ENCODE results near the gene SHH.

SHH gene

DNA sequence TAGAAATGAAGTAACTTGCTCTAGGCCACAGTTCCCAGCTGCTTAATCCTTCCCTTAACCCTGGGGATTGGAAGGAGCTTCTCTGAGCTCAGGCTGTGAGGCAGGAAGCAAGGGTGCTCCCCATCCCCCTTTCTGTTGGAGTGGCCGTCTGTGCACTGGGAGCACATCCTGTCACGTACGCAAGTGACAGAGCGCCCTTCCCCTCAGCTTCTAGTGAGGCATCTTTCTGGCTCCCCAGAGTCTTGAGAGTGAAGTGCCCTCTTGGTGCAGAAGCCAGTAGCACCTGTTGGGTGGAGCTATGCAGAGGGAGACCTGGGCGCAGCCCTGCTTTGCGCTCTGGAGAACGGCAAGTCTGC is 47.8 kb downstream of the SHH start:
- DNase-seq (ENCODE audit: low spot score), result no peak

DNA sequence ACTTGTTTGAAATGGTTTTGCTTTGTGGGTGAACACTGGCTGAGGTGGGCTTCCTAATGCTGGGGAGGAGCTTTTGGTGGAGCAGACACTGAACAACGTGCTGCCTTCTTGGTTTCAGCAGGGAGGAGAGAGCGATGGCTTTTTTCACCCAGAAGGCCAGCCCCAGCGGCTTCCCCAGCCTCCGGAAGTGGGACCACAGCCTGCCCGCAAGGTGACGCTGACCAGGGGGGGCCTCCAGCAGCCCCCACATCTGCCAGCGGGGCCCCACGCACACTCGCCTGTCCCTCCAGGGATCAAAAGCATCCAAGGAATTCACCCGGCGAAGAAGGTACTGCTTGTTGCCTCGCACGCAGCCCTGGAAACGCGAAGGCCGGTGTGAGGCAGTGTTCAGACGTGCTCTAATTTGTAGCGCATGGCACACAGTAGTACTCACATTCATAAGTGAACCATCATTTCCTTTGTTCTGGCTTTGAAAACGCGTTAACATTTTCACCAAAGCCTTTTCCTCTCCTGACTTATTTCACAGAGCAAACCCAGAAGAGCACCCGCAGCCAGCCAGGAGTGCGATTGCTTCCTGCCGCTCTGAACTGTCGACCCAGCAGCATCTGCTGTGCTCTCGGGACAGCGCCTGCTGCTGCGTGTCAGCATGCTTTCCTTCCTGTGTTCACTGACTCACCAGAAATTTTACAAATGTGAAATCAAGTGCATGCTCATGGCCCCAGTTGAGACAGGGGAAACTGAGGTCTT is 48.4 kb downstream of the SHH start:
- DNase-seq (ENCODE audit: low spot score), result no peak

DNA sequence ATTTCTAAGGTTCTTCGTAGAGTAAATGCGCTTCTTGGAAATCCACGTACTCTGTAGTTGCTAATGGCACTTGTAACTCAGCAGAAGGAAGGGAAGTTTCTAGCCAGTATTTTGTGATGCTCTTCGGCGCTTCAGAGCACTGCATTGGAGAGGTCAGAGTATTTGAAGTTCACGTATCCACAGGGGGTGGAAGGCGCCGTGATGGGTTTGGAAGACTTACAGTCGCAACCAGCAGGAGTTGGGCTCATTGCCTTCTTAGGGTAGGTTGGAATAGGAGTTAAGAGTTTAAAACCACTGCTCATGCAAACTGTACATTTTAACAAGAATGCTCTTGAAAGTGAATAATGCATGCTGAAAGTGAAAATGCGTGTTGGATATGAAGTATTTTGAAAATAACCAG is 49.1 kb downstream of the SHH start:
- DNase-seq (ENCODE audit: low spot score), result no peak

DNA sequence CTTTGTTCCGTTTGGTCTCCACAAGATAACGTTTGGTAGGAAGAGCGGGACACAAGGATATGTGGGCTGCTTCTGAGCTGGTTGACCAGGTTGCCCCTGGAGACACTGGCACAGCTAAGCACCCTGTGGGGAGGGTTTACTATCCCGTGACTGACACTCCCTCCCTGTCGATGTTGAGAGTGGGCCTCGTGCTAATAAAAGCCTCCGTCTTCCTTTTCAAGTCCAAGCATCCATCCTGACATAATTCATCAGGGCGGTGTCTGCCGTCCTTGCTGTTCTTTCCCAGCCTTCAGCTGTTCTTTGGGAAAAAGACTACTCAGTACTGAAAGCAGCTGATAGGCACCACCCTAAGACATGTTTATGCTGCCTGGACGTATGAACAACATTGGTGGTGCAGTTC is 49.6 kb downstream of the SHH start:
- DNase-seq (ENCODE audit: low spot score), result no peak

DNA sequence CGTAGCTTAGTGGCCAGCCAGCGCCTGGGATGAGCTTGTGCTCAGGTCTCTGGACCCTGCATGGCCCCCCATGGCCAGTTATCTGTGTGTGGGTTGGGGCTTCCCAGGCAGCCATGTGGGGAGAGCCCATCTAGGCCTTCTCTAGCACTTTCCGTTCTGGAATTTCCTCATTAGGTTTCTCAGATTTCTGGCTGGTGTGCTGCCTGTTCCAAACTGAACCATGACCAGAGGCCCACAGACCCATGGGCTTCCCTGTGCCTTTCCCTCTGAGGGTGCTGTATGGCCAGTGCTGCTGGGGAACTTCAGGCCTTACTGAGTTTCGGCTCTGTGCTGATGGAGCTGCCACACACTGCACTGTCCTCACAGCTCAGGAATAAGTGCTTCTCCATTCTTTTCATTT is 50.2 kb downstream of the SHH start:
- DNase-seq (ENCODE audit: low spot score), result no peak

DNA sequence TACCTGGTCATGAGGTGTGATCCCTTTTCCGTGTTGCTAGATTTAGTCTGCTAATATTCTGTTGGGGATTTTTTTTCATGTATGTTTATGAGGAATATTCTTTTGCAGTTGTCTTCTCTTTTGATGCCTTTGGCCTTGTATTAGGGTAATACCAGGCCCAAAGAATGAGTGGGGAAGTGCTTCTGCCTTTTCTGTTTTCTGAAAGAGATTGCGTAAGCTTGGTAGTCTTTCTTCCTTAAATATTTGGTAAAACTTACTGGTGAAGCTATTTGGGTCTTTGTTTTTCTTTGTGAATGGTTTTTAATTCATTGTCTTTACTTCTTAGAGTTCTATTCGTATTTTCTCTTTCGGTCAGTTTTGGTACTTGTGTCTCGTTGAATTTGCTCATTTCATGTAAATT is 51.1 kb downstream of the SHH start:
- no peak for DNase-seq (ENCODE audit: low spot score)

DNA sequence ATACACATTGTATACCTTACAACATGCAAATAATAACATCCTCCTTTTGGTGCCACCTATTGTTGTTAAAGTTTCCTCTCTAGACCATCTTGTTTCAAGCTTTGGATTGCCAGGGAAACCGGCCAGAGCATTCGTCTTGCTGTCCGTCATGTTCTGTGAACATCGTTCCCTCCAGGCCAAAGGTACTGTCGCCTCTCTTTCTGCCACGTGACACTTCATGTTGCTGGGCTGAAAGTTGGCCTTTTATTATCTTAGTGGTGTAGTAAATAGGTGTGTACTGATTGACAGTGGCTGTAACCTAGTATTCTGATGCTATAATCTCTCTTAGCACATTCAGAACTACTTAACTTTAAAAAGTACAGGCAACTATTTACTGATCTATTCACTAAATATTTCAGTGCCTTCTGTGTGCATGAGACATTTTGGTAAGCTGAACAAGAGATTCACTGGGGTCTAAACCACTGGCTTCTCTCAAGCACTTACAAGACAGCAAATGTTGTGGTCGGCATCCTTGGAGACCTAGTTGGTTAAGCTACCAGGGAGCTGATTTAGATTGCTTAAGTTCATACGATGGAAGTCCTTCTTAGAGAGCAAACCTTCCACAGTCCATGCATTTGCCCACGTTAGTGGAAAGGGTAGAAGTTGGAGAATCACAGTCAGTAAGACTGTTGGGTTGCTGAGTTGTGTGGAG is 52.4 kb downstream of the SHH start:
- DNase-seq (ENCODE audit: low spot score), result no peak

DNA sequence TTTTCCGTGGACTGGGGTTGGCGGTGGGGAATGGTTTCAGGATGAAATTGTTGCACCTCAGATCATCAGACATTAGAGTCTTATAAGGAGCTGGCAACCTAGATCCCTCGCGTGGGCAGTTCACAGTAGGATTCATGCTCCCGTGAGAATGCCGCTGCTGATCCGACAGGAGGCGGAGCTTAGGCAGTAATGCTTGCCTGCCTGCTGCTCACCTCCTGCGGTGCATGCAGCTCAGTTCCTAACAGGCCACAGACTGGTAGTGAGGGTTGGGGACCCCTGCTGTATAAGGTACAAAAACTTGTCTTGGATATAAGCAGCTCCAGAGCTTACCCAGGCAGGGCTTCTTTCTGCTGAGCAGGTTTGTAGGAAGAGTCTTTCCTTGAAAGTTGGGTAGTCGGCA is 53.9 kb downstream of the SHH start:
- no peak for DNase-seq (ENCODE audit: low spot score)

DNA sequence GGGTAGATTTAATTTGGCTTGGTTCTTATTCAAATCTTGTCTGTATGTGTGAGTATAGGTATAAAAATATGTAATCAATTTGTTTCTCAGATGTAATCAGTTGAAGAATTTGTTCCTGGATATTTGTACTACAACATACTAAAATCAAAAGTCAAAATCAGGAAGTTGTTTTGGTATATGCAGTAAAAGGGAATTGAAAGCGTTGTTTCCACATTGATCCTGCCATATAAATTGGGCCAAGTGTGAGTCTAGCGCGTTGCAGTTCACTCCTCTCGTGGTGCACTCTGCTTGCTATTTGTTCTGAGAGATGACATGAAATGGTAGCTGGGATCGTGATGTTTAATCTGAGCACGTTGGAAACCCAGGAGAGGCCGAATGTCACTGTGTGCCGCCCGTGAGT is 55.9 kb downstream of the SHH start:
- DNase-seq (ENCODE audit: low spot score), result no peak

DNA sequence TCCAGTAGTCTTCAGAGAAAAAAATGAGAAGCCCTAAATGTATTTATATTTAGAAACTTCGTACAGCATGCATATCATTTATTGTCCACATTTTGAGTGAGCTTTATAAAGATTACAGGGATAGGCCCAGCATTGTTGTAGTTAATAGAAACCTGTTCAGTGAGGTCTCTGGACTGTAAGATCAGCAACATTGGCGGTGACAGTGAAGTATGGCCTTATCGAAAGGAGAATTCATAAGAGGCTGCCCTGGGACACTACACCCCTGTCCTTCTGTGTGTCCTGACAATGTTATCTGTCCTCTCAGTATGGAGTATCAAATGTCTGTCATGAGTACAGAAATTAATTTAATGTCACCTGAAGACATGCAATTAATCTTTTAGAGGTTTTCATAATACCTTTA is 57.2 kb downstream of the SHH start:
- DNase-seq (ENCODE audit: low spot score), result no peak

DNA sequence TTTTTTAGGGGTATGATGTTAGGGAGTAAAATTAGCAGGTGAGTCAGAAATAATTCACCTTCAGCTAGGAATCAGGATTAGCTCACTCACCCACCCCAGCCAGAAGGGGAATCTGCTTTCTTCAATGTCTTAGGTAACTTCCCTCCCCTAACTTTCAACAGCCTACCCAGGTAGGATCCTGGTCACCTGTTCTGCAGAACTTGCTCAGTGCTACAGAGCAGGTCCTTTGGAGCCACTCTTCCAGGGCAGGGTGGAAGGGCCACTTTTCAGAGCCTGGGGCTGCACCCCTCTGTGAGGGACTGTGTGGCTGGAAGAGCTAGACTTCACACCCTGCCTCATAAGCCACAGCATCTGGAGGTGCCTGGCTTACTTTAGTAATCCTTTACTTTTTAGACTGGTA is 58.1 kb downstream of the SHH start:
- DNase-seq (ENCODE audit: low spot score), result peak; percentile 42

DNA sequence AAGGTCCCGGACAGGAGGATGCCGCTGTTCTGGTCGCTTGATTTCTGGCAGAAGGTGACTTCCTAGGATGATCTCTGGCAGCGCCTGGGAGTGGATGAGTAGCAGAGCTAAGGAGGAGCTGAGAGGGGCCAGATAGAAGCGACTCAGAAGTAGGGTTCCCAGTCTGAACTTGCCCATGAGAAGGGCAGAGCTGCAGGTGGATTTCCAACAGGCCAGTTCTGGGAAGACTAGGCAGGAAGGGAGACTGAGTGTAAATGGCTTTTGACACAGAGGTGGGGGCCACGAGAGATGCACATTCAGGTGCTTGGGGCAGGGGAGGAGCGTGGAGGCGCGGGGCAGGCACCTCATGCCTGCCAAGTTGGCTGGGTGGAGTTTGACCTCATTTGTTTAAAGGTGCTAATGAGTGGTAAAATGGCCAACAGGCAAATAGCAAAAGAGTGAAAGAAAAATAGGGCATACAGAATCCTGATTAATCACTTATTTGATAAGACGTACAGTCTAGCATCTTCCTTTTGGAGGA is 58.8 kb downstream of the SHH start:
- DNase-seq (ENCODE audit: low spot score), result no peak

DNA sequence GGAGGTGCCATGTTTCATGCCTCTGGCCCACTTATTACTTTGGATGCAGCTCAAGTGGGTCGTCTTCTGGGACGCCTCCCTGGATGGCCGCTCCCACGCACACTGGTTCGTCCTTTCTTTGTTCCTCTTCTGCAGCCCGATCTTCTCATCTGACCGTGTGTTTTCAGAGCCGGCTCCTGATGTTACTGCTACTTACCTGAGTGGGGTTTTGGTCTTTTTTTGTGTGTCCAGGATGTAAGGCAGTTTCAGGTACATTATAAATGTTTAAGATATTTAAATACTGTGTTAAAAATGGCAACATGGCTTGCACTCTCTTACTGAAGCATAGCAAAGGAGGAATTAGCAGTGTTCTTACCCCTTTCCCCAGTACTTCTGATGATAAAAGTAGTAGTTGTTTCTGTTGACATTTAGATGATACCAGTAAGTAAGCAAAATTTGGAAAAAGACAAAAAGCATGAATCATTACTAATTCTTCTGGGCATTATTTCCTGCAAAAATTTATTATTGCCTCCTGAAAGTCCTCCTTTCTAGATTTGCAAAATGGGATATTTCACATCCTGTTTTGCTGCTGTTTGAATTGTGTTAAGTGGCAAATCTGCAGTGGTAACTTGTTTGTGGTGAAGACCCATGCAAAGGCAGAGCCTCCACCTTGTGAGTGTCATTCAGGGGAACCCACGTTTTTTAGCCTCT is 59.4 kb downstream of the SHH start:
- DNase-seq (ENCODE audit: low spot score), result no peak

DNA sequence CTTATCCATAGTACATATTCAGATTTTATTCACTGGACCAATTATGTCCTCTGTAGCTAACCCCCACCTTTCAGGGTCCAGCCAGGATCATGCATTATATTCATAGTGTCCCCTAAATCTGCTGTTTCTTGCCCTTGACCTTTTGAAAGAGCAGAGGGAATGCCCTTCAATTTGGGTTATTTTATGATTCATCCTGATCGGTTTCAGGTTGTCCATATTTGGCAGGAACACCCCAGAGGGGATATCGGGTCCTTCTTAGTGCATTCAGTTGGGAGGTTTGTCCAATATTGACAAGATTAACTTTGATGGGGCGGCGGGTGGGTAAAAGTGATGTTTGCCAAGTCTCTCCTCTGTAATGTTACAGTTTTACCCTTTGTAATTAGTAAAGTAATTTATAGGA is 60.9 kb downstream of the SHH start:
- no peak for DNase-seq (ENCODE audit: low spot score)

DNA sequence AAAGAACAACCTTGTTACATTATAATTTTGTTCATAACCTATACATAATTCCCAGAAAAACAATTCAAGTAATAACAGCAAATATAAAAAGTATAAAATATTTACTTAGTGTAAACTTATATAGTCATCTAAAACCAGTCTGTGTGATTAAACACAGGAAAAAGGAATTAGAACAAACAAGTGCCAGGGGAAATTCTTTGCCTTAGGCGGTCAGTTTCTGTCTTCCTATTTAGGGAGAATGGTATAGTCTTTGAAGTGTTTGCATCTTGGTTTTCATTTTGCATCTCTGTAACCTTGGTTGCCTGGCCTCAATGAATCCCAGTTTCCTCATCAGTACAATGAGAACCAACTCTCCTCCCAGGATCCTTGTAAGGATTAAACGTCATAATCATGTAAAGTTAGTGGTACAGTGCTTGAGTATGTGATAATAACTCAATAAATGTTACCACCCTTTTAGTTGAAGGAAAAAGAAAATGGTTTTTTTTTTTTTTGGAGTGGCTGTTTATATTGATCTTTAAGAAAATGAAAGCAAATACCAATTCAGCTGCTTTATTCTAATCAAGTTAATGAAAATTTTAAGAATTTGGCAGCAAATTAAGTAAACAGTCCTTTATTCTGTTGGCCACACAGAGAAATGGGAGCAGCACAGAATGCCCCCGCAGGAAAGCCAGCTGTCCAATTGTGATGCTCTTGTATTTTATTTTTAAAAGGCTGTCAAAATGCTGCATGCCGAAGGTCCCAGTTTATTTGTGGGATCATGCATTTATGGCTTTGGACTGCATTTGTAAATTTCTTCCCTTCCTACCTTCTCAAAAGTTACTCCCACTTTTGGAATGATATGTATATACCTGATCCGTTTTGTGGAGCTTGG is 61.8 kb downstream of the SHH start:
- DNase-seq (ENCODE audit: low spot score), result no peak

All from putamen (tissue), 1 donor.